Smooth muscle cell (in vitro differentiated cells): ENCODE results near the gene ATP8B3. TPM values are rescaled to one million over a fixed set of nuclear protein-coding genes. Genes with fewer than 3 reads are reported as not detected.

Experiments
- DNase-seq: peaks from one replicate; lab custom pipeline; 2025; ENCODE audit not compliant: unreplicated experiment; lab: John Stamatoyannopoulos, UW
- H2AFZ ChIP-seq: fragments of 200-600 bp; sonication (generic); 2 replicates; pipeline ENCODE4 v1.6.0; 2016; ENCODE audit warnings: antibody characterized with exemption, low read depth, mild to moderate bottlenecking
- H3F3A ChIP-seq: fragments of 200-600 bp; sonication (generic); 2 replicates; pipeline ENCODE4 v1.6.0; 2017; ENCODE audit warnings: antibody characterized with exemption, low read depth
- H3K27ac ChIP-seq: fragments of 200-600 bp; sonication (generic); 2 replicates; pipeline ENCODE4 v1.5.1; 2016; ENCODE audit warnings: low read depth, mild to moderate bottlenecking
- H3K27me3 ChIP-seq: fragments of 200-600 bp; sonication (generic); 2 replicates; pipeline ENCODE4 v1.6.1; 2016; ENCODE audit warnings: low read depth, mild to moderate bottlenecking
- H3K36me3 ChIP-seq: fragments of 200-600 bp; sonication (generic); 2 replicates; pipeline ENCODE4 v1.5.1; 2016; ENCODE audit warnings: low read depth
- H3K4me1 ChIP-seq: fragments of 200-600 bp; sonication (generic); 2 replicates; pipeline ENCODE4 v1.5.1; 2016; ENCODE audit warnings: low read depth
- H3K4me2 ChIP-seq: fragments of 200-600 bp; sonication (generic); 2 replicates; pipeline ENCODE4 v1.6.0; 2016; ENCODE audit warnings: mild to moderate bottlenecking
- H3K4me3 ChIP-seq: fragments of 200-600 bp; sonication (generic); 2 replicates; pipeline ENCODE4 v1.5.1; 2016; ENCODE audit warnings: mild to moderate bottlenecking
- H3K79me2 ChIP-seq: fragments of 200-600 bp; sonication (generic); 2 replicates; pipeline ENCODE4 v1.6.0; 2016; ENCODE audit warnings: low read depth, mild to moderate bottlenecking
- H3K9ac ChIP-seq: fragments of 200-600 bp; sonication (generic); 2 replicates; pipeline ENCODE4 v1.6.0; 2016; ENCODE audit warnings: low read depth
- H3K9me3 ChIP-seq: fragments of 200-600 bp; sonication (generic); replicated peaks from 2 replicates; pipeline ENCODE4 v1.5.1; 2016; ENCODE audit warnings: low read depth
- H4K20me1 ChIP-seq: fragments of 200-600 bp; sonication (generic); 2 replicates; pipeline ENCODE4 v1.6.0; 2016; ENCODE audit warnings: low read depth
- WGBS: methylation state at CpG from one replicate; pipeline ENCODE4 v1.1.7; 2016; ENCODE audit warnings: low lambda C conversion rate; 5-methylcytosine and 5-hydroxymethylcytosine counted together
- polyA plus RNA-seq: library from polyadenylated mRNA; unstranded; fragments of >200 nt; fragmentation: Nextera tagmentation; extraction: Ambion mirVana; gene quantifications from 2 replicates; pipeline ENCODE4 v1.2.1, GENCODE V29; 2016
- total RNA-seq: library from RNA; depleted of rRNA; stranded (reverse); fragments of >200 nt; gene quantifications from 2 replicates; pipeline ENCODE4 v1.2.3, GENCODE V29; 2014
- TF ChIP-seq, protein P1 (sequence below): fragments of 200-600 bp; sonication (generic); IDR thresholded peaks from 2 replicates; pipeline ENCODE4 v1.5.1; 2017; ENCODE audit warnings: borderline replicate concordance, mild to moderate bottlenecking, antibody characterized with exemption; ENCODE audit not compliant: insufficient read depth, poor library complexity, severe bottlenecking

The ATP8B3 gene
- total and polyA plus RNA-seq, 2 experiments from 2014 or later = 2.8 to 3.9 TPM

DNA sequence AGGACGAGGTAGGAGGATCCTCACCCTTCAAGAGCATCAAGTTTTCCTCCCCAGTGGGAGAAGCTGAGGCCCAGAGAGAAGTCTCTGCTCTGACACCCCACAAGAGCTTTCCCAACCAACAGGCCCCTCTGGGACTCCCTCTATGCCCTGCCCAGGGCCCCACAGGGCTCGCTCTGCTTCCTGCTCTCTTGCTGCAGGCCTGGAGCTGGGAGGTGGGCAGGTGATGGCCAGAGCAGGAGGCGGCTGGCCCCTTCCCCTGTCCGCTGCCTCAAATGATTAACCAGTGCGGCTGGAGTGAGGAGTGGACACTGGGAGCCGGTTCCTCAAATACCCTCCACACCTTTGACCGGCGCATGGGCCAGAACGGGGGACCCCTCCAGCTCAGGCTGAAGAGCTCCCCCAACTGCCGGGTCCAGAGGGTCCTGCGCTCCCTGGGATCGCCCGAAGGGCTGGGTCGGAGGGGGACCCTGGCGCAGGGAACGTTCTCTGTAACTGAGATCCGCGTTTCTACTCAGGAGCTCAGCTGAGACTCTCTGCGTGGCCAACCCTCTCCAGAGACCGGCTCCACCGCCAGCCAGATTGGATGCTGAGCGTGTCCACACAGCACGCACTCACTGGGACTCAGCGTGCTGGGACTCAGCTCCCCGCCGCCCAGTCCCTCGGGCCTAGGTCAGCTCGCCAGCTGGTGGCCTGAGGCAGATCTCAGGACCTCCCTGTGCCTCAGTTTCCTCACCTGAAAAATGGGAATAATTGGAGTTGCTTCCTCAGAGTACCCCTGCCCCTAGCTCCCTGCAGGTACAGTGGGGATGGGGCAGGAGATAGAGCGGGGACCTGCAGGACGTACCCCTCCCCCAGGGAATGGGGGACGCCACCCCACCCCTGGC lies 65.4 kb downstream of the ATP8B3 start:
- Histone ChIP-seq H2AFZ (no peak overlapping the region), H3K4me3 (no peak overlapping the region), H4K20me1 (no peaks in the 10 kb centered on the region), H3K27ac (no peak overlapping the region), H3K9ac (no peak overlapping the region), H3K27me3 (peaks cover 61% of the 10 kb centered on the region), H3K79me2 (no peaks in the 10 kb centered on the region), H3K36me3 (no peaks in the 10 kb centered on the region), H3K4me2 (peak overlapping the region; percentile 55), H3F3A (peaks cover 2% of the 10 kb centered on the region), H3K9me3 (no peaks in the 10 kb centered on the region), H3K4me1 (peaks cover 3% of the 10 kb centered on the region)
- 9% methylated on average over 30 of the region's 31 CpGs for WGBS
- no peak for DNase-seq
- TF ChIP-seq, protein P1, sequence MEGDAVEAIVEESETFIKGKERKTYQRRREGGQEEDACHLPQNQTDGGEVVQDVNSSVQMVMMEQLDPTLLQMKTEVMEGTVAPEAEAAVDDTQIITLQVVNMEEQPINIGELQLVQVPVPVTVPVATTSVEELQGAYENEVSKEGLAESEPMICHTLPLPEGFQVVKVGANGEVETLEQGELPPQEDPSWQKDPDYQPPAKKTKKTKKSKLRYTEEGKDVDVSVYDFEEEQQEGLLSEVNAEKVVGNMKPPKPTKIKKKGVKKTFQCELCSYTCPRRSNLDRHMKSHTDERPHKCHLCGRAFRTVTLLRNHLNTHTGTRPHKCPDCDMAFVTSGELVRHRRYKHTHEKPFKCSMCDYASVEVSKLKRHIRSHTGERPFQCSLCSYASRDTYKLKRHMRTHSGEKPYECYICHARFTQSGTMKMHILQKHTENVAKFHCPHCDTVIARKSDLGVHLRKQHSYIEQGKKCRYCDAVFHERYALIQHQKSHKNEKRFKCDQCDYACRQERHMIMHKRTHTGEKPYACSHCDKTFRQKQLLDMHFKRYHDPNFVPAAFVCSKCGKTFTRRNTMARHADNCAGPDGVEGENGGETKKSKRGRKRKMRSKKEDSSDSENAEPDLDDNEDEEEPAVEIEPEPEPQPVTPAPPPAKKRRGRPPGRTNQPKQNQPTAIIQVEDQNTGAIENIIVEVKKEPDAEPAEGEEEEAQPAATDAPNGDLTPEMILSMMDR = no peak

DNA sequence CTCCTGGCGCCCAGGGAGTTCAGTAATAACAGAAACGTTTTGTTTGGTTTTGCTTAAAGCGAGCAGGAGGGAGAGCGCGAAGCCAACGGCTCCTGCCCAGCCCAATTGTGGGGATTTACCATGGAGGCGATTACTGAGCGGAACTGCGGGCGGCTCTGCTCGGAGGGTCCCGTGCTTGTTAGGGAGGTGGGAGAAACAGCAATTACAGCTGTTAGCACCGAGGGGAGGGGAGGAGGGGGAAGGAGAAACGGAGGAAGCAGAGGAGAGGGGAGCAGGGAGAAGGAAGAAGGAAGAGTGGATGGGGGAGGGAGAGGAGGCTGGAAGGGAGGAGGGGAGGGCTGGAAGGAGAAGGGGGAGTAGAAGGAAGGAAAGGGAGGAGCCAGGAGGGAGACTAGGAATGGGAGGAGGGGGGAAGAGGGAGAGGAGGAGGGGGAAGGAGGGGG lies 66.5 kb downstream of the ATP8B3 start:
- H3K79me2 ChIP-seq = no peaks in the 10 kb centered on the region
- H4K20me1 ChIP-seq = no peaks in the 10 kb centered on the region
- no peak overlapping the region for H3K27ac ChIP-seq
- no peak overlapping the region for H3K4me2 ChIP-seq
- no peaks in the 10 kb centered on the region for H3K36me3 ChIP-seq
- TF ChIP-seq, protein P1 = no peak
- DNase-seq = no peak
- H3K9ac ChIP-seq = no peak overlapping the region
- H3K4me1 ChIP-seq = peaks cover 3% of the 10 kb centered on the region
- H2AFZ ChIP-seq = no peak overlapping the region
- no peaks in the 10 kb centered on the region for H3K9me3 ChIP-seq
- peak overlapping the region; percentile 7 for H3K4me3 ChIP-seq
- WGBS = 4% methylated on average over 12 of the region's 14 CpGs
- peaks cover 2% of the 10 kb centered on the region for H3F3A ChIP-seq
- peaks cover 52% of the 10 kb centered on the region for H3K27me3 ChIP-seq

DNA sequence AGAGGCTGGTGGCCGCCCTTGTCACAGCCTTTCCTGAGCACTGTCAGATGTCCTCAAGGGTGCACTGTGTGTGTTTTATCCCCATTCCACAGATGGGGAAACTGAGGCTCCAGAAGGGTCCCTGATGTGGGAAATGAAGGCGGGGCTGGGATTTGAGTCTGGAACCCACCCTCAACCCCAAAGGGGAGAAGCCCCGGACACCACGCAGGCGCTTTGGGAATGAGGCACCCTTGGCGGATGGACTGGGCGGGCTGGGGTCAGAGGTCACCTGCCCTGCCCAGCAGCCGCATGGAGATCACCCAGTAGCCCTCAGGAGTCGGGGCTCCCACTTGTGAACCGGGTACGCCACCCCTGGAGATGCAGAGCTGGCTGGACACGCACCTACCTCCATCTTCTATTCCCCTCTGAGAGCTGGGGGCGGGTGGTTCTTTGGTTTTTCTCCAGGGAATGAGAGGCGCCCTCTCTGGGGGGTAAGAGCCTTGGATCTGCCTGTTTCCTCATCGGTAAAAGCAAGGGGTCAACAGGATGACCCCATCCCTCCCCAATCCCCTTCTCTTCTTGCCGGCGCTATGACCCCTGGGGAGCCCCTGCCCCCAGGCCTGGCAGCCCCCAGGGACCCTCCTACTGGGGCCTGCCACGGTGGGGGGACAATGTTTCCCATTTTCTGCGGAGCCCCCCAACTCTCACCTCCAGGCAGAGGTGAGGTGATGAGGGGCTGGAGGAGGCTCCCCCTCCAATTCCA lies 67.1 kb downstream of the ATP8B3 start:
- WGBS = 27% methylated on average over 17 of the region's 19 CpGs
- H4K20me1 ChIP-seq = no peaks in the 10 kb centered on the region
- H3K79me2 ChIP-seq = no peaks in the 10 kb centered on the region
- H3K4me3 ChIP-seq = no peak overlapping the region
- H3F3A ChIP-seq = peaks cover 2% of the 10 kb centered on the region
- peaks cover 3% of the 10 kb centered on the region for H3K4me1 ChIP-seq
- no peak overlapping the region for H3K9ac ChIP-seq
- H2AFZ ChIP-seq = no peak overlapping the region
- no peak overlapping the region for H3K4me2 ChIP-seq
- no peak for DNase-seq
- TF ChIP-seq, protein P1 = no peak
- no peaks in the 10 kb centered on the region for H3K9me3 ChIP-seq
- no peaks in the 10 kb centered on the region for H3K36me3 ChIP-seq
- peaks cover 51% of the 10 kb centered on the region for H3K27me3 ChIP-seq
- no peak overlapping the region for H3K27ac ChIP-seq
